Effector CD8-positive, alpha-beta T cell (primary cell): ENCODE measurements around the gene NKAPL.
"Not testable (repeated sequence)": the region's sequence is repeated elsewhere in the genome, so short reads cannot be mapped to it uniquely, and the experiment has no call there.

Experiments
- DNase-seq: peaks from one replicate; lab custom pipeline; 2025; lab: John Stamatoyannopoulos, UW

The NKAPL gene

DNA sequence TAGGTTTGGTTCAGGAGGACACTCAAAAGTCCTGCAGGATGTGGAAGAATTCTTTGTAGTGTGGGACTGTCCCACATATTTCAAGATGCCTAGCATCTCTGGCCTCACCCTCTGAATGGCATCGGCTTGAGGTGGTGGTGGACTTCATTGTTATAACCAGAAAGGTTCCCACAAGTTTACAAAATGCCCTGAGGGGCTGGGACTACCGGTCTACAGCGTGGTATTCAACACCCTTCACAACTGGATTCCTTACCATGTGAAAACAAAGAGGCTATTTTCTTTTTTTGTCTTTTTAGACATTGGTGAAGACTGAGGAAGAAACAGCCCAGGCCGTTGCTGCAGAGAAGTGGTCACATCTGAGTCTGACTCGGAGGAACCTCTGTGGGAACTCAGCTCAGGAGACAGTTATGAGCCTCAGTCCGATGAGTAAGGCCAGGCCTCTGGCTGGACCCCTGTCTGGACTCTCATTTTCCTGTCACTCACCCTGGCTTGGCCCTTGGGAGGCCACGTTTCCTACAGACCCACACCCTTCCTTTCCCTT, 37.5 kb downstream of the NKAPL start:
- DNase-seq, result no peak

DNA sequence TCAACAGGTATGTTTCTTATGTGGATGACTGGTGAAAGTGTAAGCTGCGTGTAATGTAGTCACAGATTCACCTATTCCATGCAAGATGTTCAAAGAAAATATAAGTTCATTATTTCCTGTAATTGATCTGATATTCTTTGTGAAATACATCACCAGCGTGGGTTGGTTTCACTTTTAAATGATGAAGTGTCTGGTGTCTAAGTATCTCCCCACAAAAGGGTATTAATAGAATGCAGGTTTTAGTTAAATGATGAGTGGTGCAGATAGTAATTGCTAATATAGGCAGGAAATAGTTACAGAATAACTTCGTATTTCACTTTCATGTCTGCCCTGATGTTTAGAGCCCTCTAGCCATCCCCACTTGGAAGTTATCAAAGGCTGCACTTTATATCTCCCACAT, 44.5 kb downstream of the NKAPL start:
- DNase-seq, result no peak

DNA sequence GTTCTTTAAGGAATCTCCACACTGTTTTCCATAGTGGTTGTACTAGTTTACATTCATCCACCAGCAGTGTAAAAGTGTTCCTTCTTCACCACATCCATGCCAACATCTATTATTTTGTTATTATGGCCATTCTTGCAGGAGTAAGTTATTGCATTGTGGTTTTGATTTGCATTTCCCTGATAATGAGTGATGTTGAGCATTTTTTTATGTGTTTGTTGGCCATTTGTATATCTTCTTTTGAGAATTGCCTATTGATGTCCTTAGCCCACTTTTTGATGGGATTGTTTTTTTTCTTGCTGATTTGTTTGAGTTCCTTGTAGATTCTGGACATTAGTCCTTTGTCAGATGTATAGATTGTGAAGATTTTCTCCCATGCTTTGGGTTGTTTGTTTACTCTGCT, 47.3 kb downstream of the NKAPL start:
- not testable (repeated sequence) for DNase-seq
